ENCODE results near the gene PLEKHH2. TPM values are rescaled to one million over a fixed set of nuclear protein-coding genes. Genes with fewer than 3 reads are reported as not detected.

PLEKHH2 gene
- total RNA-seq, 2 donors from 2014 or later, result 5.0 to 5.3 TPM

- H3K9me3 ChIP-seq (ENCODE audit: control insufficient read depth, low read length), result no peaks in the 10 kb centered on the region
- no peak overlapping the region for H3K4me3 ChIP-seq (ENCODE audit: low read length)
- no peak overlapping the region for H3K9ac ChIP-seq (ENCODE audit: extremely low read depth, low read length, poor library complexity, severe bottlenecking)
- H3K4me3 Mint-ChIP-seq, result no peak overlapping the region
- H3K27me3 Mint-ChIP-seq (ENCODE audit: insufficient read depth), result no peaks in the 10 kb centered on the region
- H3K36me3 ChIP-seq (ENCODE audit: control insufficient read depth, insufficient read depth, low read length), result peaks cover 14% of the 10 kb centered on the region
- H3K27ac ChIP-seq (ENCODE audit: low read depth, low read length), result no peak overlapping the region
- H3K4me1 ChIP-seq (ENCODE audit: control insufficient read depth, insufficient read depth, low read length), result no peaks in the 10 kb centered on the region
- no peaks in the 10 kb centered on the region for H3K9me3 Mint-ChIP-seq
- H3K27me3 ChIP-seq (ENCODE audit: control insufficient read depth, insufficient read depth, low read length, poor library complexity, severe bottlenecking), result no peaks in the 10 kb centered on the region
- H3K4me1 Mint-ChIP-seq, result no peaks in the 10 kb centered on the region
- no peak overlapping the region for H3K27ac Mint-ChIP-seq
- DNase-seq, result no peak
- H3K36me3 Mint-ChIP-seq (ENCODE audit: low read depth), result peaks cover 6% of the 10 kb centered on the region
- 97 to 100% methylated on average over 3 to 8 of the region's 9 CpGs for WGBS, 2 experiments (ENCODE audit: insufficient coverage in 1 of 2, insufficient read length in 1 of 2)
- TF ChIP-seq CTCF (conservative IDR thresholded peaks at IDR 0.05), result no peak
Observed at GRCh38 chr2:43794956-43795355, 157.9 kb downstream of the PLEKHH2 start.

- Mint-ChIP-seq H3K9me3 (no peaks in the 10 kb centered on the region), H3K27ac (no peak overlapping the region)
- WGBS, 2 experiments (ENCODE audit: insufficient coverage in 1 of 2, insufficient read length in 1 of 2), result 67 to 80% methylated on average over 1 of the region's 1 CpG
Observed at GRCh38 chr2:43796206-43796605, 159.1 kb downstream of the PLEKHH2 start.

DNA sequence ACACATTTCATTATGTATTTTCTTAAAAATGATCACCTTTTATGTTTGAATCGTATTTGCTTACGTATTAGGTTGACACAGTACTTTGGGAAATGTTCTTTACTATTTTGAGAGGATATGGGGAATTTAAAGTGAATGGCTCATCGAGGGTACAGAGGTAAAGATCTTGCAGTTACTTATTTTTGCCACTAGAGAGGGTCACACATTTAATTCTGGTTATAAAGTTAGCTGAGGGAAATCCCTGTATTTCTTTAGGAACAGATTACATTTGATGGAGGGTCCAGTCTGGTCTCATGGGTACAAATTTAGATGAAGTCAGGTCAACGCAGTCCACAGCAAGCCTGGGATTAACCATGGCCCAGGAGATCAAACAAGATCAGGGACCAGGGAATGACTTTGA lies 161.2 kb downstream of the PLEKHH2 start:
- no peaks in the 10 kb centered on the region for H3K9me3 ChIP-seq (ENCODE audit: control insufficient read depth, low read length)
- no peak overlapping the region for H3K4me3 ChIP-seq (ENCODE audit: low read length)
- H3K27ac ChIP-seq (ENCODE audit: low read depth, low read length), result no peak overlapping the region
- H3K9ac ChIP-seq (ENCODE audit: extremely low read depth, low read length, poor library complexity, severe bottlenecking), result no peak overlapping the region
- WGBS, 2 experiments (ENCODE audit: insufficient coverage in 1 of 2, insufficient read length in 1 of 2), result 75 to 79% methylated on average over 3 to 4 of the region's 4 CpGs
- no peak for DNase-seq
- Mint-ChIP-seq H3K27ac (no peak overlapping the region), H3K9me3 (no peaks in the 10 kb centered on the region), H3K27me3 (ENCODE audit: insufficient read depth) (no peaks in the 10 kb centered on the region), H3K4me3 (no peak overlapping the region), H3K4me1 (peaks cover 7% of the 10 kb centered on the region), H3K36me3 (ENCODE audit: low read depth) (peaks cover 2% of the 10 kb centered on the region)
- no peaks in the 10 kb centered on the region for H3K4me1 ChIP-seq (ENCODE audit: control insufficient read depth, insufficient read depth, low read length)
- TF ChIP-seq CTCF (conservative IDR thresholded peaks at IDR 0.05), result peak; percentile 68
- H3K27me3 ChIP-seq (ENCODE audit: control insufficient read depth, insufficient read depth, low read length, poor library complexity, severe bottlenecking), result no peaks in the 10 kb centered on the region
- peaks cover 9% of the 10 kb centered on the region for H3K36me3 ChIP-seq (ENCODE audit: control insufficient read depth, insufficient read depth, low read length)

More at GRCh38 chr2:43796206-43796605, 159.1 kb downstream of the PLEKHH2 start:
- H3K27ac ChIP-seq (ENCODE audit: low read depth, low read length), result no peak overlapping the region
- Mint-ChIP-seq H3K4me1 (no peaks in the 10 kb centered on the region), H3K4me3 (no peak overlapping the region), H3K36me3 (ENCODE audit: low read depth) (peaks cover 4% of the 10 kb centered on the region), H3K27me3 (ENCODE audit: insufficient read depth) (no peaks in the 10 kb centered on the region)
- H3K36me3 ChIP-seq (ENCODE audit: control insufficient read depth, insufficient read depth, low read length), result peaks cover 14% of the 10 kb centered on the region
- no peaks in the 10 kb centered on the region for H3K27me3 ChIP-seq (ENCODE audit: control insufficient read depth, insufficient read depth, low read length, poor library complexity, severe bottlenecking)
- DNase-seq, result no peak
- TF ChIP-seq CTCF (conservative IDR thresholded peaks at IDR 0.05), result no peak
- H3K9ac ChIP-seq (ENCODE audit: extremely low read depth, low read length, poor library complexity, severe bottlenecking), result no peak overlapping the region
- no peaks in the 10 kb centered on the region for H3K9me3 ChIP-seq (ENCODE audit: control insufficient read depth, low read length)
- no peaks in the 10 kb centered on the region for H3K4me1 ChIP-seq (ENCODE audit: control insufficient read depth, insufficient read depth, low read length)
- no peak overlapping the region for H3K4me3 ChIP-seq (ENCODE audit: low read length)

Measured in endodermal cell (in vitro differentiated cells).